ENCODE measurements around the gene FAM110C. TPM values are rescaled to one million over a fixed set of nuclear protein-coding genes. Genes with fewer than 3 reads are reported as not detected.
A peak's percentile ranks its signal among the peaks of the same experiment; 100 is the strongest.
"Not testable (repeated sequence)": the region's sequence is repeated elsewhere in the genome, so short reads cannot be mapped to it uniquely, and the experiment has no call there.

FAM110C gene
- total RNA-seq, 1 donor from 2014 or later, result 4.2 TPM

- H3K4me3 Mint-ChIP-seq (ENCODE audit: low read depth), result no peak overlapping the region
- peaks cover 17% of the 10 kb centered on the region for H3K4me1 Mint-ChIP-seq (ENCODE audit: low read depth)
- H3K9me3 Mint-ChIP-seq (ENCODE audit: low read depth), result no peaks in the 10 kb centered on the region
- H3K36me3 Mint-ChIP-seq (ENCODE audit: insufficient read depth), result no peaks in the 10 kb centered on the region
- no peak for TF ChIP-seq CTCF (IDR thresholded peaks at IDR 0.05; ENCODE audit: unreplicated experiment)
- DNase-seq (ENCODE audit: low spot score, unreplicated experiment), result no peak
- no peak overlapping the region for H3K27ac Mint-ChIP-seq
- H3K27me3 Mint-ChIP-seq, result peaks cover 14% of the 10 kb centered on the region
Observed at GRCh38 chr2:80971-81736, 34.8 kb upstream of the FAM110C start.

GRCh38 chr2:80378-80777 lies 34.1 kb upstream of the FAM110C start:
- no peak for TF ChIP-seq CTCF (IDR thresholded peaks at IDR 0.05; ENCODE audit: unreplicated experiment)
- Mint-ChIP-seq H3K4me1 (ENCODE audit: low read depth) (peaks cover 17% of the 10 kb centered on the region), H3K27ac (no peak overlapping the region), H3K4me3 (ENCODE audit: low read depth) (no peak overlapping the region), H3K27me3 (peaks cover 14% of the 10 kb centered on the region), H3K9me3 (ENCODE audit: low read depth) (no peaks in the 10 kb centered on the region), H3K36me3 (ENCODE audit: insufficient read depth) (no peaks in the 10 kb centered on the region)
- no peak for DNase-seq (ENCODE audit: low spot score, unreplicated experiment)

GRCh38 chr2:71309-72035 lies 25.2 kb upstream of the FAM110C start:
- Mint-ChIP-seq H3K27me3 (peaks cover 3% of the 10 kb centered on the region), H3K27ac (no peak overlapping the region), H3K36me3 (ENCODE audit: insufficient read depth) (no peaks in the 10 kb centered on the region), H3K4me1 (ENCODE audit: low read depth) (peaks cover 8% of the 10 kb centered on the region), H3K9me3 (ENCODE audit: low read depth) (peaks cover 4% of the 10 kb centered on the region), H3K4me3 (ENCODE audit: low read depth) (no peak overlapping the region)
- no peak for TF ChIP-seq CTCF (IDR thresholded peaks at IDR 0.05; ENCODE audit: unreplicated experiment)
- DNase-seq (ENCODE audit: low spot score, unreplicated experiment), result no peak

- Mint-ChIP-seq H3K4me3 (ENCODE audit: low read depth) (no peak overlapping the region), H3K27ac (peak overlapping the region; percentile 53), H3K36me3 (ENCODE audit: insufficient read depth) (no peaks in the 10 kb centered on the region), H3K4me1 (ENCODE audit: low read depth) (peaks cover 8% of the 10 kb centered on the region), H3K27me3 (peaks cover 7% of the 10 kb centered on the region), H3K9me3 (ENCODE audit: low read depth) (peaks cover 4% of the 10 kb centered on the region)
- TF ChIP-seq CTCF (IDR thresholded peaks at IDR 0.05; ENCODE audit: unreplicated experiment), result no peak
- no peak for DNase-seq (ENCODE audit: low spot score, unreplicated experiment)
Observed at GRCh38 chr2:69366-70344, 23.4 kb upstream of the FAM110C start.

GRCh38 chr2:68637-69036 lies 22.3 kb upstream of the FAM110C start:
- not testable (repeated sequence) for DNase-seq (ENCODE audit: low spot score, unreplicated experiment); H3K4me1 Mint-ChIP-seq (ENCODE audit: low read depth); H3K27ac Mint-ChIP-seq; H3K36me3 Mint-ChIP-seq (ENCODE audit: insufficient read depth); H3K9me3 Mint-ChIP-seq (ENCODE audit: low read depth); H3K4me3 Mint-ChIP-seq (ENCODE audit: low read depth); H3K27me3 Mint-ChIP-seq

All from progenitor cell of endocrine pancreas (in vitro differentiated cells).